Fibroblast of lung (primary cell): ENCODE results near the gene LACC1. TPM values are rescaled to one million over a fixed set of nuclear protein-coding genes. Genes with fewer than 3 reads are reported as not detected.

Experiments used
- DNase-seq, 2 donors: peaks; one replicate each; pipeline versions ENCODE4 v3.0.0 to v3.0.0-alpha.2; 2010; ENCODE audit warnings: low read depth in 2 of 2
- H2AFZ ChIP-seq: 2 replicates; pipeline ENCODE4 v1.5.1; 2012; ENCODE audit warnings: low read length, control low read depth, inconsistent platforms
- H3K27ac ChIP-seq: 2 replicates; pipeline ENCODE4 v1.5.1; 2011; ENCODE audit warnings: low read length, control low read depth; ENCODE audit not compliant: insufficient read depth
- H3K27me3 ChIP-seq: 2 replicates; pipeline ENCODE4 v1.5.1; 2011; ENCODE audit warnings: mild to moderate bottlenecking, low read length; ENCODE audit not compliant: control insufficient read depth, insufficient read depth
- H3K36me3 ChIP-seq: 2 replicates; pipeline ENCODE4 v1.5.1; 2011; ENCODE audit warnings: low read length; ENCODE audit not compliant: control insufficient read depth, insufficient read depth
- H3K4me1 ChIP-seq: 2 replicates; pipeline ENCODE4 v1.5.1; 2011; ENCODE audit warnings: low read length; ENCODE audit not compliant: control insufficient read depth, insufficient read depth; ENCODE audit errors: extremely low read depth
- H3K4me2 ChIP-seq: 2 replicates; pipeline ENCODE4 v1.5.1; 2011; ENCODE audit warnings: low read length, control low read depth; ENCODE audit not compliant: insufficient read depth; ENCODE audit errors: extremely low read depth
- H3K4me3 ChIP-seq, 4 experiments: fragments of 200-600 bp in 1 of 4; sonication (generic) in 1 of 4; replicated peaks in 1 of 4; 2 replicates each; pipeline ENCODE4 v1.5.1; 2011 to 2016; ENCODE audit warnings: low read length in 4 of 4, low read depth in 3 of 4, mild to moderate bottlenecking in 3 of 4, control low read depth in 2 of 4, inconsistent platforms in 1 of 4, mixed read lengths in 1 of 4; ENCODE audit not compliant: insufficient read depth in 1 of 4; ENCODE audit errors: control extremely low read depth in 1 of 4
- H3K79me2 ChIP-seq: 2 replicates; pipeline ENCODE4 v1.5.1; 2012; ENCODE audit warnings: mild to moderate bottlenecking, low read length, inconsistent platforms; ENCODE audit not compliant: control insufficient read depth, insufficient read depth
- H3K9ac ChIP-seq: 2 replicates; pipeline ENCODE4 v1.5.1; 2011; ENCODE audit warnings: mild to moderate bottlenecking, low read length, control low read depth; ENCODE audit not compliant: insufficient read depth
- H3K9me3 ChIP-seq: 2 replicates; pipeline ENCODE4 v1.5.1; 2012; ENCODE audit warnings: low read depth, low read length; ENCODE audit not compliant: control insufficient read depth, insufficient read depth
- H4K20me1 ChIP-seq: 2 replicates; pipeline ENCODE4 v1.5.1; 2011; ENCODE audit warnings: low read length; ENCODE audit not compliant: control insufficient read depth, insufficient read depth; ENCODE audit errors: extremely low read depth
- EZH2 ChIP-seq: IDR thresholded peaks from 2 replicates; pipeline ENCODE4 v1.5.1; 2012; ENCODE audit warnings: low read length, control low read depth, mild to moderate bottlenecking; ENCODE audit errors: missing control alignments
- polyA plus RNA-seq, 2 donors: library from polyadenylated mRNA; depleted of rRNA in 1 of 2; stranded (reverse) in 1 of 2; unstranded in 1 of 2; fragments of >200 nt; gene quantifications; 2 replicates each; pipeline ENCODE4 v1.2.1, GENCODE V29; 2011 to 2012; ENCODE audit warnings: missing spikeins in 1 of 2
- total RNA-seq: library from RNA; depleted of rRNA; stranded (reverse); fragments of >200 nt; gene quantifications from 2 replicates; pipeline ENCODE4 v1.2.1, GENCODE V29; 2014
- TF ChIP-seq, protein P1 (sequence below), 2 donors: IDR thresholded peaks in 1 of 2; conservative IDR thresholded peaks in 1 of 2; 1 replicate in 1 of 2; 2 replicates in 1 of 2; pipeline ENCODE4 v1.5.1; 2011 to 2012; ENCODE audit warnings: low read length in 2 of 2, control low read depth in 1 of 2, inconsistent platforms in 1 of 2, low read depth in 1 of 2, mild to moderate bottlenecking in 1 of 2

LACC1 gene
- total and polyA plus RNA-seq, 2 donors (not counting 1 experiment from before 2014, with no cell fraction given) = 6.9 to 8.9 TPM

DNA sequence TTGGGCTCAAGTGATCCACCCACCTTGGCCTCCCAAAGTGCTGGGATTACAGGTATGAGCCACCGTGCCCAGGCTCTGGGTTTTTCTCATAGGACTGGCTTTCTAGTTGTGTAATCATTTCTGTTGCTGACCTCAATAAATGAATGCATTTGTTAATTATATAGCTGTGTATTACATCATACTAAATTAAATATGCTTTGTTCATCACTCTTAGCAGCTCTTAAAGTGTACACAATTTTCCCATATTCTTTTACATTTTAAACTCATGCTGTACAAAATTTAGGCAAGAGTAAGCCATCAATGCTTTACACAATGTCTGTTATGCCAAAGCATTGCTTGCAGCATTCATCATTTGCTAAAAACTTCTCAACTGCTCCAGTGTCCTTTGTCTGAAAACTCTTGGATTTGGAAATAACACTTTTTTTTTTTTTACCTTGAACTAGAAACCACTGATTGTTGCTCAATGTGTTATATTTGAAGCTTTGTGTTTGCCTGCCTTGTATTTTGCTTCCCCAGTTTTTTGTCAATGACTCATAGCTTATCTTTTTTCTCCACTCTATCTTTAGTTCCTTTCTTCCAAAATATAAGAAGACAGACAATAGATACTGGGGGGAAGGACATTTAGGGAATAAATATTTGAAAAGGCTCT is 31.6 kb upstream of the LACC1 start:
- peak; percentile 69 to 85 for DNase-seq
- H4K20me1 ChIP-seq = no peaks in the 10 kb centered on the region
- no peak overlapping the region for H3K4me2 ChIP-seq
- no peaks in the 10 kb centered on the region for H3K9me3 ChIP-seq
- H2AFZ ChIP-seq = no peak overlapping the region
- H3K4me3 ChIP-seq = no peak overlapping the region
- no peak for TF ChIP-seq EZH2
- TF ChIP-seq, protein P1, sequence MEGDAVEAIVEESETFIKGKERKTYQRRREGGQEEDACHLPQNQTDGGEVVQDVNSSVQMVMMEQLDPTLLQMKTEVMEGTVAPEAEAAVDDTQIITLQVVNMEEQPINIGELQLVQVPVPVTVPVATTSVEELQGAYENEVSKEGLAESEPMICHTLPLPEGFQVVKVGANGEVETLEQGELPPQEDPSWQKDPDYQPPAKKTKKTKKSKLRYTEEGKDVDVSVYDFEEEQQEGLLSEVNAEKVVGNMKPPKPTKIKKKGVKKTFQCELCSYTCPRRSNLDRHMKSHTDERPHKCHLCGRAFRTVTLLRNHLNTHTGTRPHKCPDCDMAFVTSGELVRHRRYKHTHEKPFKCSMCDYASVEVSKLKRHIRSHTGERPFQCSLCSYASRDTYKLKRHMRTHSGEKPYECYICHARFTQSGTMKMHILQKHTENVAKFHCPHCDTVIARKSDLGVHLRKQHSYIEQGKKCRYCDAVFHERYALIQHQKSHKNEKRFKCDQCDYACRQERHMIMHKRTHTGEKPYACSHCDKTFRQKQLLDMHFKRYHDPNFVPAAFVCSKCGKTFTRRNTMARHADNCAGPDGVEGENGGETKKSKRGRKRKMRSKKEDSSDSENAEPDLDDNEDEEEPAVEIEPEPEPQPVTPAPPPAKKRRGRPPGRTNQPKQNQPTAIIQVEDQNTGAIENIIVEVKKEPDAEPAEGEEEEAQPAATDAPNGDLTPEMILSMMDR (conservative IDR thresholded peaks at IDR 0.05 in 1 of 2, IDR thresholded peaks at IDR 0.05 in 1 of 2; ENCODE audit: low read depth in 1 of 2, low read length in 2 of 2) = no peak
- H3K27me3 ChIP-seq = no peaks in the 10 kb centered on the region
- no peaks in the 10 kb centered on the region for H3K36me3 ChIP-seq
- no peaks in the 10 kb centered on the region for H3K79me2 ChIP-seq
- peaks cover 3% of the 10 kb centered on the region for H3K4me1 ChIP-seq
- H3K27ac ChIP-seq = no peak overlapping the region
- H3K9ac ChIP-seq = no peak overlapping the region

DNA sequence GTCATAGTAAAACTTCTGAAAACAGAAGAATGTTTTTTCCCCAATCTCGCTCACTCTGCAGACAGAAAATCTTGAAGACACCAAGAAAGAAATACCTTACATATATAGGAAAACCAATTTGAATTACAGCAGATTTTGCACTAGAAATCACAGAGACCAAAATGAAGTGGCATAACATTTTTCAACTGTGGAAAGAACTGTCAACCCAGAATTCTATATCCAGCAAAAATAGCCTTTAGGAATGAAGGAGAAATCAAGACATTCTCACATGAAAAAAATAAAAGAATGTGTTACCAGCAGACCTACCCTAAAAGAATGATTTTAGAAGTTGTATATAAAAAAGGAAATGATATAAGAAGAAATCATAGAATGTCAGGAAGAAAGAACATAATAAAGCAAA is 28.8 kb upstream of the LACC1 start:
- Histone ChIP-seq H3K9me3 (no peaks in the 10 kb centered on the region), H3K9ac (no peak overlapping the region), H3K4me2 (no peak overlapping the region), H4K20me1 (no peaks in the 10 kb centered on the region), H3K79me2 (no peaks in the 10 kb centered on the region), H2AFZ (no peak overlapping the region), H3K4me3 (no peak overlapping the region), H3K27me3 (no peaks in the 10 kb centered on the region), H3K36me3 (no peaks in the 10 kb centered on the region), H3K4me1 (peaks cover 3% of the 10 kb centered on the region), H3K27ac (no peak overlapping the region)
- TF ChIP-seq, protein P1 (conservative IDR thresholded peaks at IDR 0.05 in 1 of 2, IDR thresholded peaks at IDR 0.05 in 1 of 2; ENCODE audit: low read depth in 1 of 2, low read length in 2 of 2) = no peak
- no peak for TF ChIP-seq EZH2
- DNase-seq = no peak

DNA sequence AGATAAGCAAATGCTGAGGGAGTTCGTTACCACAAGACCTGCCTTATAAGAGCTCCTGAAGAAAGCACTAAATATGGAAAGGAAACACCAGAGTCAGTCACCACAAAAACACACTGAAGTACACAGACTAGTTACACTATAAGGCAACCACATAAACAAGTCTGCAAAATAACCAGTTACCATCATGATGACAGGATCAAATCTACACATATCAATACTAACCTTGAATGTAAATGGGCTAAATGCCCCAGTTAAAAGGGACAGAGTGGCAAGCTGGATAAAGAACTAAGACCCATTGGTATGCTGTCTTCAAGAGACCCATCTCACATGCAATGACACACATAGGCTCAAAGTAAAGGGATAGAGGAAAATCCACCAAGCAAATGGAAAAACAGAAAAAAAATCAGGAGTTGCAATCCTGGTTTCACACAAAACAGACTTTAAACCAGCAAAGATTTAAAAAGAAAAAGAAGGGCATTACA is 26.7 kb upstream of the LACC1 start:
- H3K79me2 ChIP-seq = no peaks in the 10 kb centered on the region
- no peaks in the 10 kb centered on the region for H4K20me1 ChIP-seq
- no peaks in the 10 kb centered on the region for H3K4me1 ChIP-seq
- H3K9ac ChIP-seq = no peak overlapping the region
- no peak overlapping the region for H3K27ac ChIP-seq
- DNase-seq = no peak
- no peaks in the 10 kb centered on the region for H3K27me3 ChIP-seq
- no peak overlapping the region for H3K4me3 ChIP-seq
- no peaks in the 10 kb centered on the region for H3K36me3 ChIP-seq
- no peak overlapping the region for H2AFZ ChIP-seq
- no peak for TF ChIP-seq EZH2
- TF ChIP-seq, protein P1 (conservative IDR thresholded peaks at IDR 0.05 in 1 of 2, IDR thresholded peaks at IDR 0.05 in 1 of 2; ENCODE audit: low read depth in 1 of 2, low read length in 2 of 2) = no peak
- H3K4me2 ChIP-seq = no peak overlapping the region
- H3K9me3 ChIP-seq = no peaks in the 10 kb centered on the region
